Measurements from ENCODE around the gene PBX1. TPM values are rescaled to one million over a fixed set of nuclear protein-coding genes. Genes with fewer than 3 reads are reported as not detected.

Gene PBX1
- total RNA-seq, 2 donors from 2014 or later: 50.5 to 53.1 TPM

- no peak for DNase-seq (ENCODE audit: low spot score)
- TF ChIP-seq CTCF (IDR thresholded peaks at IDR 0.05): no peak
- H3K27ac ChIP-seq: no peak overlapping the region
- H3K27me3 ChIP-seq (replicated peaks; ENCODE audit: insufficient read depth): no peaks in the 10 kb centered on the region
- H3K9me3 ChIP-seq: no peaks in the 10 kb centered on the region
- peaks cover 4 to 9% of the 10 kb centered on the region in 2 donors for H3K4me1 ChIP-seq (ENCODE audit: control insufficient read depth in 1 of 2, low read depth in 2 of 2)
- ATAC-seq (ENCODE audit: insufficient number of reproducible peaks, low FRiP score, low read depth): no peak
- H3K36me3 ChIP-seq: peaks cover under 1% of the 10 kb centered on the region
- no peak overlapping the region for H3K4me3 ChIP-seq
These were observed 254.8 kb downstream of the PBX1 start for GRCh38 chr1:164813776-164814175.

- Histone ChIP-seq H3K36me3 (no peaks in the 10 kb centered on the region), H3K27ac (no peak overlapping the region), H3K27me3 (replicated peaks; ENCODE audit: insufficient read depth) (no peaks in the 10 kb centered on the region), H3K4me1 (ENCODE audit: control insufficient read depth in 1 of 2, low read depth in 2 of 2) (peaks cover 9 to 27% of the 10 kb centered on the region in 2 donors), H3K9me3 (no peaks in the 10 kb centered on the region), H3K4me3 (no peak overlapping the region)
- no peak for ATAC-seq (ENCODE audit: insufficient number of reproducible peaks, low FRiP score, low read depth)
- no peak for TF ChIP-seq CTCF (IDR thresholded peaks at IDR 0.05)
- DNase-seq (ENCODE audit: low spot score): no peak
These were observed 262.7 kb downstream of the PBX1 start for GRCh38 chr1:164821648-164822047.

GRCh38 chr1:164823486-164824279 lies 264.7 kb downstream of the PBX1 start:
- Histone ChIP-seq H3K27me3 (replicated peaks; ENCODE audit: insufficient read depth) (no peaks in the 10 kb centered on the region), H3K9me3 (no peaks in the 10 kb centered on the region), H3K36me3 (no peaks in the 10 kb centered on the region), H3K4me1 (ENCODE audit: control insufficient read depth in 1 of 2, low read depth in 2 of 2) (peaks cover 9 to 27% of the 10 kb centered on the region in 2 donors), H3K4me3 (peak overlapping the region; percentile 40), H3K27ac (peak overlapping the region; percentile 40 to 44)
- TF ChIP-seq CTCF (IDR thresholded peaks at IDR 0.05): no peak
- ATAC-seq (ENCODE audit: insufficient number of reproducible peaks, low FRiP score, low read depth) (no peak), DNase-seq (ENCODE audit: low spot score) (no peak)

- TF ChIP-seq CTCF (IDR thresholded peaks at IDR 0.05): no peak
- H3K27ac ChIP-seq: peak overlapping the region; percentile 40 to 44
- ATAC-seq (ENCODE audit: insufficient number of reproducible peaks, low FRiP score, low read depth): no peak
- no peaks in the 10 kb centered on the region for H3K9me3 ChIP-seq
- no peaks in the 10 kb centered on the region for H3K36me3 ChIP-seq
- DNase-seq (ENCODE audit: low spot score): no peak
- H3K4me1 ChIP-seq (ENCODE audit: control insufficient read depth in 1 of 2, low read depth in 2 of 2): peaks cover 9 to 27% of the 10 kb centered on the region in 2 donors
- no peaks in the 10 kb centered on the region for H3K27me3 ChIP-seq (replicated peaks; ENCODE audit: insufficient read depth)
- no peak overlapping the region for H3K4me3 ChIP-seq
These were observed 265.6 kb downstream of the PBX1 start for GRCh38 chr1:164824542-164824941.

- H3K4me3 ChIP-seq: no peak overlapping the region
- H3K9me3 ChIP-seq: no peaks in the 10 kb centered on the region
- no peak for TF ChIP-seq CTCF (IDR thresholded peaks at IDR 0.05)
- no peaks in the 10 kb centered on the region for H3K36me3 ChIP-seq
- no peaks in the 10 kb centered on the region for H3K4me1 ChIP-seq (ENCODE audit: control insufficient read depth in 1 of 2, low read depth in 2 of 2)
- DNase-seq (ENCODE audit: low spot score) (no peak), ATAC-seq (ENCODE audit: insufficient number of reproducible peaks, low FRiP score, low read depth) (no peak)
- H3K27me3 ChIP-seq (replicated peaks; ENCODE audit: insufficient read depth): no peaks in the 10 kb centered on the region
- H3K27ac ChIP-seq: no peak overlapping the region
These were observed 271.6 kb downstream of the PBX1 start for GRCh38 chr1:164830628-164831027.
